ENCODE measurements around the gene EIF1AD. TPM values are rescaled to one million over a fixed set of nuclear protein-coding genes. Genes with fewer than 3 reads are reported as not detected.
"Not testable (repeated sequence)": the region's sequence is repeated elsewhere in the genome, so short reads cannot be mapped to it uniquely, and the experiment has no call there.

Gene EIF1AD
- total and polyA plus RNA-seq, 4 donors = 18.4 to 33.7 (median 29.1) TPM

DNA sequence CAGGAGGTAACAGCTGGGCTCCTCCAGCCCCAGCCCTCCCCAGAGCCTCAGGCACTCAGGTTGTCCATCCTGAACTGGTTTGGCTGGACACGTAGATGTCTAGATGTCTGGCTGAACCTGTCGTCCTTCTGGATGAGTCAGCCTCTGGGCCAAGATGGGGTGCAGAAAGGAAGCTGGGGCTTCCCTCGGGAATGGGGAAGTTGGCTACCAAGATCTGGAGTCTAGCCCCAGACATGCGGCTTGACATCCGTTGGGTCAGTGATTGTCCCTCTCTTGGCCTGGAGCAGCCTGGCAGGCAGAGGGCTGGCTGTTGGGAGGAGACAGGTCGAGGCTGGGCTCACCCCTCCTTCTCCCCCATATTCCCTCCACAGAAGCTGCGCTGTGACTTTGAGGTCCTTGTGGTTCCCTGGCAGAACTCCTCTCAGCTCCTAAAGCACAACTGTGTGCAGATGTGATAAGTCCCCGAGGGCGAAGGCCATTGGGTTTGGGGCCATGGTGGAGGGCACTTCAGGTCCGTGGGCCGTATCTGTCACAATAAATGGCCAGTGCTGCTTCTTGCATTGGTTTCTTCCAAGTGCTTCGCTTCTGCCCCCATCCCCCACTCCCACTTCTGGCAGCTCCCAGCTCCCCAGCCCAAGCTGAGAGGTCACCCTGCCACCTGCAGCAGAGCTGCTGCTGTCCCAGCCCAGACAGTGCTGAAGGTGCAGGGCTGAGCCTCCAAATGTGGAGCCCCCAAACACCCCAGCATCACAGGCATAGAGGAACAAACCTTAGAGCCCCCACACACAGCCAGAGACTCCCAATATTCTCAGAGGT is 11.2 kb upstream of the EIF1AD start:
- WGBS (ENCODE audit: insufficient coverage) = 76% methylated on average over 11 of the region's 12 CpGs
- Histone ChIP-seq H3K27me3 (ENCODE audit: control insufficient read depth, insufficient read depth, low read length) (peaks cover 32% of the 10 kb centered on the region), H3K9me3 (ENCODE audit: control insufficient read depth, insufficient read depth, low read length) (no peaks in the 10 kb centered on the region), H3K4me1 (ENCODE audit: control insufficient read depth, insufficient read depth, low read length) (no peaks in the 10 kb centered on the region), H3K4me3 (ENCODE audit: low read depth, low read length) (no peak overlapping the region), H3K27ac (ENCODE audit: low read depth, low read length) (no peak overlapping the region), H3K36me3 (ENCODE audit: control insufficient read depth, insufficient read depth, low read length) (no peaks in the 10 kb centered on the region)
- no peak for DNase-seq (ENCODE audit: low read depth in 4 of 6, low spot score in 6 of 6)

DNA sequence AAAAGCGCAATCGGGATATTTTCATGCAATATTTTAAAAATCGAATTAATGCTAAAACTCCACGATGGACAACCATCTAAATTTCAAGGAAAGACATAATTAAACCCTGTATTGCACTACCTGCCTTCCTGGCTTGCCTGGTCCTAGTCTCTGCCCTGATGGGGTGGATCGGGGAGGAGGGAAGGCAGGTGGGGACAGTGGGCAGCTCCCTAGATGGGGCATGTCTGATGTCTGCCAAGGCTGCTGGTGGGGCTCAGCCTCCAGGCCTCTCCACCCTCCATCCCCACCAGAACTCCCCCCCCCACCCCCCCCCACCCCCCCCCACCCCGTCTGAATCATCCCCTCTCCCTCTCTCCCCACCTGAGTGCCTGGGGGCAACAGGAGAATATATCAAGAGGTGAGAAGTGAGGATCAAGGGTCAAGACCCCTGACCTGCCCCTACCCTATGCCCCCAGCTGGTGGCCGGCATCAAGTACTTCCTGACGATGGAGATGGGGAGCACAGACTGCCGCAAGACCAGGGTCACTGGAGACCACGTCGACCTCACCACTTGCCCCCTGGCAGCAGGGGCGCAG is 10.5 kb upstream of the EIF1AD start:
- Histone ChIP-seq H3K4me3 (ENCODE audit: low read depth, low read length) (no peak overlapping the region), H3K27ac (ENCODE audit: low read depth, low read length) (no peak overlapping the region), H3K4me1 (ENCODE audit: control insufficient read depth, insufficient read depth, low read length) (no peaks in the 10 kb centered on the region), H3K36me3 (ENCODE audit: control insufficient read depth, insufficient read depth, low read length) (no peaks in the 10 kb centered on the region), H3K27me3 (ENCODE audit: control insufficient read depth, insufficient read depth, low read length) (peaks cover 32% of the 10 kb centered on the region), H3K9me3 (ENCODE audit: control insufficient read depth, insufficient read depth, low read length) (no peaks in the 10 kb centered on the region)
- 55% methylated on average over 7 of the region's 12 CpGs for WGBS (ENCODE audit: insufficient coverage)
- DNase-seq (ENCODE audit: low read depth in 4 of 6, low spot score in 6 of 6) = no peak

DNA sequence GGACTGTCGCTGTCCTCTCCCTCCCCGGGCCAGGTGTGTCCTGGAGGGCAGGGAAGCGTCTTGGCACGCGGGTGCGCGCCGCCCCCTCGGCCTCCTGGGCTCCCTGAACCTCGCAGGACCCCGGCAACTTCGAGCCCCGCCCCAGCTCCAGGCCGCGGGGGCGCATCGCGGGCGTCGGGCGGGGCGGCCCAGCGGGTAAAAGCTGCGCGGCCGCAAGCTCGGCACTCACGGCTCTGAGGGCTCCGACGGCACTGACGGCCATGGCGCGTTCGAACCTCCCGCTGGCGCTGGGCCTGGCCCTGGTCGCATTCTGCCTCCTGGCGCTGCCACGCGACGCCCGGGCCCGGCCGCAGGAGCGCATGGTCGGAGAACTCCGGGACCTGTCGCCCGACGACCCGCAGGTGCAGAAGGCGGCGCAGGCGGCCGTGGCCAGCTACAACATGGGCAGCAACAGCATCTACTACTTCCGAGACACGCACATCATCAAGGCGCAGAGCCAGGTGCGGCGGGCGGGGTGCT is 9.9 kb upstream of the EIF1AD start, which contains the start of gene CST6:
Gene CST6, plus strand, starts transcription at position 224 of the 519 bp plus-strand sequence. Its CDS starts 37 bp downstream, at position 261.
- H3K4me1 ChIP-seq (ENCODE audit: control insufficient read depth, insufficient read depth, low read length) = no peaks in the 10 kb centered on the region
- no peak within 1 kb of the TSS for H3K27ac ChIP-seq (ENCODE audit: low read depth, low read length)
- no peaks in the 10 kb centered on the region for H3K9me3 ChIP-seq (ENCODE audit: control insufficient read depth, insufficient read depth, low read length)
- 7% methylated on average over 53 of the region's 61 CpGs for WGBS (ENCODE audit: insufficient coverage)
- no peak within 1 kb of the TSS for H3K4me3 ChIP-seq (ENCODE audit: low read depth, low read length)
- peaks cover 4% of the 10 kb centered on the region for H3K36me3 ChIP-seq (ENCODE audit: control insufficient read depth, insufficient read depth, low read length)
- H3K27me3 ChIP-seq (ENCODE audit: control insufficient read depth, insufficient read depth, low read length) = peaks cover 32% of the 10 kb centered on the region
- DNase-seq (ENCODE audit: low read depth in 4 of 6, low spot score in 6 of 6) = no peak

DNA sequence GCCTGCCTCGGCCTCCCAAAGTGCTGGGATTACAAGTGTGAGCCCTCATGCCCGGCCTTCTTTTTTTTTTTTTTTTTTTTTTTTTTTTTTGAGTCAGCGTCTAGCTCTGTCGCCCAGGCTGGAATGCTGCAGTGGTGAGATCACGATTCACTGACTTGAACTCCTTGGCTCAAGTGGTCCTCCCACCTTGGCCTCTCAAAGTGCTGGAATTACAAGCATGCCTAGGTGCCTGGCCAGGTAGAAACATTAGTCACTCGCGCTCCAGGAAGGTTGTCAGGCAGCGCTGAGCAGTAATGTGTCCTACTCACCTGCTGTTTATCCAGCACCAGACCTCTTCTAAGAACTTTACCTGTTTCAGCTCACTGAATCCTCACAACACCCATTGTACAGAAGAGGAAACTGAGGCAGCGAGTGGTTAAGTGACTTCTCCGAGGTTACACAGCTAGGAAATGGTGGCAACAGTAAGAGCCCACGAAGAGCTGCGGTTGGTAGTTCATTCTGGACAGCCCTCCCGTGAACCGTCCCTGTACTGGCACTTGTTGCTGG is 9.4 kb upstream of the EIF1AD start:
- WGBS (ENCODE audit: insufficient coverage) = 63% methylated on average over 12 of the region's 14 CpGs
- H3K27me3 ChIP-seq (ENCODE audit: control insufficient read depth, insufficient read depth, low read length) = peaks cover 32% of the 10 kb centered on the region

DNA sequence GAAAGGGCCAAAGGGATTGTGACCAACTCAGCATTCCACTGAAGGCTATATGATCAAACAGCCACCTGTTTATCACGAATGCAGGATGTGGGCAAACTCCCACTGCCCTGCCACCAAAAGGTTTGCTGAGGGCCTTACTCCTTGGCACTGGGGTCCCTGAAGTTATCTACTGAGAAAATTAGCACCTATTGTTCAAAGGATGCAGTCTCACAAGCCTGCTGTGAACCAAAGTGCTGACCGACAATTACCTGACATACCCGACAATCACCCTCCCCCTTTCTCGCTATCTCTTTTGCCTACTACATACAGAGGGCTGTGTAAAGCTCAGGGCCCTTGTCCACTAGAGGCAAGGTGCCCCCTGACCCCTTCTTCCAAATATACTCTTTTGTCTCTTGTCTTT is 8.1 kb upstream of the EIF1AD start:
- Histone ChIP-seq H3K36me3 (ENCODE audit: control insufficient read depth, insufficient read depth, low read length) (peaks cover 13% of the 10 kb centered on the region), H3K27me3 (ENCODE audit: control insufficient read depth, insufficient read depth, low read length) (peaks cover 32% of the 10 kb centered on the region)
- H3K27ac ChIP-seq (ENCODE audit: low read depth, low read length); H3K4me3 ChIP-seq (ENCODE audit: low read depth, low read length); DNase-seq (ENCODE audit: low read depth in 4 of 6, low spot score in 6 of 6); H3K4me1 ChIP-seq (ENCODE audit: control insufficient read depth, insufficient read depth, low read length); H3K9me3 ChIP-seq (ENCODE audit: control insufficient read depth, insufficient read depth, low read length): not testable (repeated sequence)
- 69% methylated on average over 4 of the region's 4 CpGs for WGBS (ENCODE audit: insufficient coverage)

More for the DNA sequence above, 9.4 kb upstream of the EIF1AD start:
- Histone ChIP-seq H3K9me3 (ENCODE audit: control insufficient read depth, insufficient read depth, low read length) (no peaks in the 10 kb centered on the region), H3K4me3 (ENCODE audit: low read depth, low read length) (no peak overlapping the region), H3K36me3 (ENCODE audit: control insufficient read depth, insufficient read depth, low read length) (peaks cover 9% of the 10 kb centered on the region), H3K4me1 (ENCODE audit: control insufficient read depth, insufficient read depth, low read length) (no peaks in the 10 kb centered on the region), H3K27ac (ENCODE audit: low read depth, low read length) (no peak overlapping the region)
- DNase-seq (ENCODE audit: low read depth in 4 of 6, low spot score in 6 of 6) = no peak

DNA sequence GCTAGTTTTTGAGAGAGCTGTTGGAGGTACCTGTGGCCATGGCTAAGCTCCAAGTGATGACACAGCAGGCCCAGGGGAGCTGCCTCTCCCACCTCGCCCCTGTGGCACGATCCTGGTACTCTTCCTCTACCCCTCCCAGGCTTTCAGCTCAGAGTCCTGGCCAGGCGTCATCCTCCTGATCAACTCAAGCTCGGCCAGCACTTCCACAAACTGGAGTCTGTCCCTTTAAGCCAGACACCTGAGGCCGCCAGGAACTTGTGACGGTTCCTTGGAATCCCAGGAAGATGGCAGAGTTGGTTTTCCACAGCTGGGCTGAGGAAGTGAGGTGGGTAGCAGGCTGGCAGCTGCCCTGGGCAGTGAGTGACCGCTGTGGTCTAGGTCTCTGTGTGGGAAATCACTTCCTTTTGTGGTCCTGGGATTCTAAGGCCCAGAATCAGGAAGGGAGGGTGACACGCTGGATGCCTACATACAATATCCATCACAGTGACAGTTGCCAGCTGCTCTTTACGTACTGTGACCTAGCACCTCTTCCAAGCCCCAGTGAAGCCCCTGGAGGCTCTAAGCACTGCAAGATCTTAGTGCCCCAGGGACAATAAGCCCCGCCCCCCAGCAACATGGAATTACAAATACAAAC is 6.6 kb upstream of the EIF1AD start:
- Histone ChIP-seq H3K27ac (ENCODE audit: low read depth, low read length) (no peak overlapping the region), H3K27me3 (ENCODE audit: control insufficient read depth, insufficient read depth, low read length) (peaks cover 28% of the 10 kb centered on the region)
- 46% methylated on average over 7 of the region's 10 CpGs for WGBS (ENCODE audit: insufficient coverage)

DNA sequence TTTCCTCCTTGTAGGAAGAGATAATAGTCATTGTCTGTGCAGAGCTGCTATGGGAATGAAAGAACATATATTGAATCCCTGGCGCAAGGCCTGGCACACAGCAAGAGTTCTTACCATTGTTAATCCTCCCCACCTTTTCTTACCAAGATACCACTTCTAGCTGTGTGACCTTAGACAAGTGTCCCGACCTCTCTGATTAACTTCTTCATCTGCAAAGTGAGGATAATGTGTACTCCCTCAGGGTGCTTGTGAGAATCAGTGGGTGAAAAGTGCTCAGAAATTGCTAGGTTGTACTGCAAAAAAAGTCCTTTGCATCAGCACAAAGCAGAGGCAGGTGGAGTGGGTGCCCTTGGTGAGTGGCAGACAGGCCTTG is 6.1 kb upstream of the EIF1AD start:
- Histone ChIP-seq H3K27me3 (ENCODE audit: control insufficient read depth, insufficient read depth, low read length) (peaks cover 23% of the 10 kb centered on the region), H3K27ac (ENCODE audit: low read depth, low read length) (no peak overlapping the region), H3K9me3 (ENCODE audit: control insufficient read depth, insufficient read depth, low read length) (no peaks in the 10 kb centered on the region), H3K4me1 (ENCODE audit: control insufficient read depth, insufficient read depth, low read length) (peaks cover 9% of the 10 kb centered on the region), H3K4me3 (ENCODE audit: low read depth, low read length) (no peak overlapping the region), H3K36me3 (ENCODE audit: control insufficient read depth, insufficient read depth, low read length) (peaks cover 31% of the 10 kb centered on the region)
- no CpG with 5 or more reads among the region's 2 CpGs for WGBS (ENCODE audit: insufficient coverage)
- DNase-seq (ENCODE audit: low read depth in 4 of 6, low spot score in 6 of 6) = no peak

More for the DNA sequence above, 6.6 kb upstream of the EIF1AD start:
- DNase-seq (ENCODE audit: low read depth in 4 of 6, low spot score in 6 of 6) = no peak
- H3K4me1 ChIP-seq (ENCODE audit: control insufficient read depth, insufficient read depth, low read length) = peaks cover 4% of the 10 kb centered on the region
- peaks cover 27% of the 10 kb centered on the region for H3K36me3 ChIP-seq (ENCODE audit: control insufficient read depth, insufficient read depth, low read length)
- no peak overlapping the region for H3K4me3 ChIP-seq (ENCODE audit: low read depth, low read length)
- H3K9me3 ChIP-seq (ENCODE audit: control insufficient read depth, insufficient read depth, low read length) = no peaks in the 10 kb centered on the region

DNA sequence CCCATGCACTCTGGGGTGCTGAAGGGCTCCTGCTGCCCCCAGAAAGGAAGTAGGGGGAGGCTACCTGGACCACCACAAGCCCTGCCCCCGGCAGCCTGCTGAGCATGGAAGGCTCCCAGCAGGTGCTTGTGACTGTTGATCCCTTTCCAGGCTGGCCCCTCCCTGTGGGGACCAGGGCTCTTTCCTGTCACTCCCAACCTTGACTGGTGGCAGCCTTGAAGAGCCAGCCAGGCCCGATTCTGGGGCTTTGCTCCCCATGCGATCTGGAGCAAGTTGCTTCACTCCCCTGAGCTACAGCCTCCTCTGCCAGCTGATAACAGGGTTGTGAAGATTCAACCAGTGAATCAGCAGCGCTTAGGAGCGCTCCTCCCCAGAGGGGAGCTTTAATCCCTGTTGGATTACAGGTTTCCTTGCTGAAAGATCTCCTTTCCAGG is 5.3 kb upstream of the EIF1AD start:
- no peaks in the 10 kb centered on the region for H3K9me3 ChIP-seq (ENCODE audit: control insufficient read depth, insufficient read depth, low read length)
- no peak overlapping the region for H3K27ac ChIP-seq (ENCODE audit: low read depth, low read length)
- WGBS (ENCODE audit: insufficient coverage) = 39% methylated on average over 5 of the region's 5 CpGs
- peaks cover 13% of the 10 kb centered on the region for H3K4me1 ChIP-seq (ENCODE audit: control insufficient read depth, insufficient read depth, low read length)
- no peak overlapping the region for H3K4me3 ChIP-seq (ENCODE audit: low read depth, low read length)
- H3K36me3 ChIP-seq (ENCODE audit: control insufficient read depth, insufficient read depth, low read length) = peaks cover 31% of the 10 kb centered on the region
- no peak for DNase-seq (ENCODE audit: low read depth in 4 of 6, low spot score in 6 of 6)
- peaks cover 16% of the 10 kb centered on the region for H3K27me3 ChIP-seq (ENCODE audit: control insufficient read depth, insufficient read depth, low read length)

DNA sequence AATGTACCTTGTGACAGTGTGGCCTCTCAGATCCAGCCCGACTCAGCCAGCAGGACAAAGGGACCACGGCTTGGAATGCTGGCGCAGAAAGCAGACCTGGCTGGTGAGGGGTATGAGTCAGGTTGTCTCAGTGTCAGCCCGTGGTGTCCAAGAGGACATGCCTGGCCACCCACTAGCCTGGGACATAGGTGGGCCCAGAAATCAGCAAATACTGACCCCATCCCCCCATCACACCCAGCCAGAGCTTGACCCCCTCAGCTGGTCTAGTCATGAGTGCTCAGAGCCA is 4.9 kb upstream of the EIF1AD start:
- DNase-seq (ENCODE audit: low read depth in 4 of 6, low spot score in 6 of 6) = no peak
- H3K36me3 ChIP-seq (ENCODE audit: control insufficient read depth, insufficient read depth, low read length) = peaks cover 31% of the 10 kb centered on the region
- no peaks in the 10 kb centered on the region for H3K9me3 ChIP-seq (ENCODE audit: control insufficient read depth, insufficient read depth, low read length)
- peaks cover 13% of the 10 kb centered on the region for H3K27me3 ChIP-seq (ENCODE audit: control insufficient read depth, insufficient read depth, low read length)
- H3K4me3 ChIP-seq (ENCODE audit: low read depth, low read length) = no peak overlapping the region
- H3K4me1 ChIP-seq (ENCODE audit: control insufficient read depth, insufficient read depth, low read length) = peaks cover 13% of the 10 kb centered on the region
- WGBS (ENCODE audit: insufficient coverage) = 75% methylated on average over 3 of the region's 4 CpGs
- no peak overlapping the region for H3K27ac ChIP-seq (ENCODE audit: low read depth, low read length)
